ENCODE results near the gene MAS1. TPM values are rescaled to one million over a fixed set of nuclear protein-coding genes. Genes with fewer than 3 reads are reported as not detected.

The MAS1 gene
- total RNA-seq, 5 donors from 2014 or later (not counting 1 experiment from before 2014, with no cell fraction given) = not detected

- no peak overlapping the region for H3K27ac ChIP-seq (ENCODE audit: low read length)
- H3K27me3 ChIP-seq (replicated peaks in 1 of 2; ENCODE audit: control insufficient read depth in 2 of 2, extremely low read depth in 1 of 2, insufficient read depth in 2 of 2, low read length in 1 of 2) = peaks cover 0 to 17% of the 10 kb centered on the region in 2 experiments
- no peak overlapping the region for H3K27ac Mint-ChIP-seq
- H3K4me1 Mint-ChIP-seq = no peaks in the 10 kb centered on the region
- 80% methylated on average over 1 of the region's 3 CpGs for WGBS (ENCODE audit: insufficient coverage)
- H3K9me3 Mint-ChIP-seq = no peaks in the 10 kb centered on the region
- H3K4me1 ChIP-seq (ENCODE audit: control insufficient read depth in 1 of 2, extremely low read depth in 1 of 2, insufficient read depth in 2 of 2, low read length in 2 of 2) = no peaks in the 10 kb centered on the region
- CTCF ChIA-PET = no interaction called here
- no peak for ATAC-seq (replicated peaks in 1 of 4)
- POLR2A ChIA-PET = interaction anchor here in 1 of 2 donors (0.5 kb wide), 1 partner anchor 135 kb away, joined by 5 read pairs; no protein-coding TSS in a partner anchor
- no peak overlapping the region for H3K4me3 ChIP-seq (ENCODE audit: control insufficient read depth in 1 of 2, extremely low read depth in 1 of 2, low read length in 1 of 2)
- H3K27me3 Mint-ChIP-seq = peaks cover 3 to 9% of the 10 kb centered on the region in 2 donors
- no peaks in the 10 kb centered on the region for H3K36me3 Mint-ChIP-seq
- no peak for DNase-seq
- no peaks in the 10 kb centered on the region for H3K36me3 ChIP-seq (ENCODE audit: control insufficient read depth in 2 of 2, extremely low read depth in 1 of 2, insufficient read depth in 1 of 2, low read length in 1 of 2)
- H3K9me3 ChIP-seq = no peaks in the 10 kb centered on the region
- H3K4me3 Mint-ChIP-seq = no peak overlapping the region
Observed at GRCh38 chr6:159876242-159876641, 14.5 kb upstream of the MAS1 start.

GRCh38 chr6:159877256-159877808 is 13.5 kb upstream of the MAS1 start:
- H3K27ac Mint-ChIP-seq = no peak overlapping the region
- DNase-seq (no peak), ATAC-seq (replicated peaks in 1 of 4) (no peak)
- 77% methylated on average over 3 of the region's 5 CpGs for WGBS (ENCODE audit: insufficient coverage)
- peaks cover 3 to 9% of the 10 kb centered on the region in 2 donors for H3K27me3 Mint-ChIP-seq
- Histone ChIP-seq H3K36me3 (ENCODE audit: control insufficient read depth in 2 of 2, extremely low read depth in 1 of 2, insufficient read depth in 1 of 2, low read length in 1 of 2) (no peaks in the 10 kb centered on the region), H3K9me3 (no peaks in the 10 kb centered on the region), H3K27me3 (replicated peaks in 1 of 2; ENCODE audit: control insufficient read depth in 2 of 2, extremely low read depth in 1 of 2, insufficient read depth in 2 of 2, low read length in 1 of 2) (peaks cover 0 to 18% of the 10 kb centered on the region in 2 experiments), H3K27ac (ENCODE audit: low read length) (no peak overlapping the region), H3K4me3 (ENCODE audit: control insufficient read depth in 1 of 2, extremely low read depth in 1 of 2, low read length in 1 of 2) (no peak overlapping the region), H3K4me1 (ENCODE audit: control insufficient read depth in 1 of 2, extremely low read depth in 1 of 2, insufficient read depth in 2 of 2, low read length in 2 of 2) (no peaks in the 10 kb centered on the region)
- H3K4me1 Mint-ChIP-seq = no peaks in the 10 kb centered on the region
- no peaks in the 10 kb centered on the region for H3K9me3 Mint-ChIP-seq
- CTCF ChIA-PET = no interaction called here
- POLR2A ChIA-PET = no interaction called here
- H3K36me3 Mint-ChIP-seq = no peaks in the 10 kb centered on the region
- no peak overlapping the region for H3K4me3 Mint-ChIP-seq

- no peak overlapping the region for H3K27ac ChIP-seq (ENCODE audit: low read length)
- Mint-ChIP-seq H3K4me3 (no peak overlapping the region), H3K9me3 (no peaks in the 10 kb centered on the region), H3K27me3 (peaks cover 3 to 9% of the 10 kb centered on the region in 2 donors), H3K36me3 (no peaks in the 10 kb centered on the region), H3K27ac (no peak overlapping the region), H3K4me1 (no peaks in the 10 kb centered on the region)
- ATAC-seq (replicated peaks in 1 of 4) (no peak), DNase-seq (no peak)
- 79% methylated on average over 3 of the region's 8 CpGs for WGBS (ENCODE audit: insufficient coverage)
- CTCF ChIA-PET = no interaction called here
- H3K27me3 ChIP-seq (replicated peaks in 1 of 2; ENCODE audit: control insufficient read depth in 2 of 2, extremely low read depth in 1 of 2, insufficient read depth in 2 of 2, low read length in 1 of 2) = peaks cover 0 to 18% of the 10 kb centered on the region in 2 experiments
- no peak overlapping the region for H3K4me3 ChIP-seq (ENCODE audit: control insufficient read depth in 1 of 2, extremely low read depth in 1 of 2, low read length in 1 of 2)
- H3K9me3 ChIP-seq = no peaks in the 10 kb centered on the region
- POLR2A ChIA-PET = no interaction called here
- H3K36me3 ChIP-seq (ENCODE audit: control insufficient read depth in 2 of 2, extremely low read depth in 1 of 2, insufficient read depth in 1 of 2, low read length in 1 of 2) = no peaks in the 10 kb centered on the region
- no peaks in the 10 kb centered on the region for H3K4me1 ChIP-seq (ENCODE audit: control insufficient read depth in 1 of 2, extremely low read depth in 1 of 2, insufficient read depth in 2 of 2, low read length in 2 of 2)
Observed at GRCh38 chr6:159878341-159878740, 12.4 kb upstream of the MAS1 start.

GRCh38 chr6:159879856-159880255 is 10.9 kb upstream of the MAS1 start:
- Mint-ChIP-seq H3K4me1 (no peaks in the 10 kb centered on the region), H3K27ac (no peak overlapping the region), H3K9me3 (no peaks in the 10 kb centered on the region), H3K4me3 (no peak overlapping the region), H3K27me3 (peaks cover 3 to 9% of the 10 kb centered on the region in 2 donors), H3K36me3 (no peaks in the 10 kb centered on the region)
- Histone ChIP-seq H3K27me3 (replicated peaks in 1 of 2; ENCODE audit: control insufficient read depth in 2 of 2, extremely low read depth in 1 of 2, insufficient read depth in 2 of 2, low read length in 1 of 2) (peaks cover 0 to 14% of the 10 kb centered on the region in 2 experiments), H3K27ac (ENCODE audit: low read length) (no peak overlapping the region), H3K9me3 (no peaks in the 10 kb centered on the region), H3K4me1 (ENCODE audit: control insufficient read depth in 1 of 2, extremely low read depth in 1 of 2, insufficient read depth in 2 of 2, low read length in 2 of 2) (no peaks in the 10 kb centered on the region), H3K4me3 (ENCODE audit: control insufficient read depth in 1 of 2, extremely low read depth in 1 of 2, low read length in 1 of 2) (no peak overlapping the region), H3K36me3 (ENCODE audit: control insufficient read depth in 2 of 2, extremely low read depth in 1 of 2, insufficient read depth in 1 of 2, low read length in 1 of 2) (no peaks in the 10 kb centered on the region)
- ATAC-seq (replicated peaks in 1 of 4) (no peak), DNase-seq (no peak)
- ChIA-PET POLR2A (no interaction called here), CTCF (no interaction called here)
- WGBS (ENCODE audit: insufficient coverage) = 82% methylated on average over 6 of the region's 11 CpGs

GRCh38 chr6:159880412-159880975 is 10.3 kb upstream of the MAS1 start:
- H3K4me3 Mint-ChIP-seq = no peak overlapping the region
- H3K36me3 ChIP-seq (ENCODE audit: control insufficient read depth in 2 of 2, extremely low read depth in 1 of 2, insufficient read depth in 1 of 2, low read length in 1 of 2) = no peaks in the 10 kb centered on the region
- peaks cover 3 to 9% of the 10 kb centered on the region in 2 donors for H3K27me3 Mint-ChIP-seq
- no peaks in the 10 kb centered on the region for H3K4me1 Mint-ChIP-seq
- no peak overlapping the region for H3K27ac Mint-ChIP-seq
- no peak for ATAC-seq (replicated peaks in 1 of 4)
- H3K4me1 ChIP-seq (ENCODE audit: control insufficient read depth in 1 of 2, extremely low read depth in 1 of 2, insufficient read depth in 2 of 2, low read length in 2 of 2) = no peaks in the 10 kb centered on the region
- ChIA-PET CTCF (no interaction called here), POLR2A (no interaction called here)
- no peak overlapping the region for H3K4me3 ChIP-seq (ENCODE audit: control insufficient read depth in 1 of 2, extremely low read depth in 1 of 2, low read length in 1 of 2)
- peaks cover 0 to 14% of the 10 kb centered on the region in 2 experiments for H3K27me3 ChIP-seq (replicated peaks in 1 of 2; ENCODE audit: control insufficient read depth in 2 of 2, extremely low read depth in 1 of 2, insufficient read depth in 2 of 2, low read length in 1 of 2)
- WGBS (ENCODE audit: insufficient coverage) = no CpG with 5 or more reads among the region's 6 CpGs
- no peaks in the 10 kb centered on the region for H3K9me3 ChIP-seq
- no peaks in the 10 kb centered on the region for H3K9me3 Mint-ChIP-seq
- DNase-seq = no peak
- H3K36me3 Mint-ChIP-seq = no peaks in the 10 kb centered on the region
- no peak overlapping the region for H3K27ac ChIP-seq (ENCODE audit: low read length)

GRCh38 chr6:159884720-159885119 is 6.1 kb upstream of the MAS1 start:
- Mint-ChIP-seq H3K27me3 (peaks cover 8 to 34% of the 10 kb centered on the region in 2 donors), H3K9me3 (no peaks in the 10 kb centered on the region), H3K36me3 (no peaks in the 10 kb centered on the region), H3K4me1 (no peaks in the 10 kb centered on the region), H3K4me3 (no peak overlapping the region), H3K27ac (no peak overlapping the region)
- 100% methylated on average over 1 of the region's 4 CpGs for WGBS (ENCODE audit: insufficient coverage)
- Histone ChIP-seq H3K9me3 (no peaks in the 10 kb centered on the region), H3K4me1 (ENCODE audit: control insufficient read depth in 1 of 2, extremely low read depth in 1 of 2, insufficient read depth in 2 of 2, low read length in 2 of 2) (no peaks in the 10 kb centered on the region), H3K27ac (ENCODE audit: low read length) (no peak overlapping the region), H3K4me3 (ENCODE audit: control insufficient read depth in 1 of 2, extremely low read depth in 1 of 2, low read length in 1 of 2) (no peak overlapping the region), H3K27me3 (replicated peaks in 1 of 2; ENCODE audit: control insufficient read depth in 2 of 2, extremely low read depth in 1 of 2, insufficient read depth in 2 of 2, low read length in 1 of 2) (peaks cover 2 to 31% of the 10 kb centered on the region in 2 experiments), H3K36me3 (ENCODE audit: control insufficient read depth in 2 of 2, extremely low read depth in 1 of 2, insufficient read depth in 1 of 2, low read length in 1 of 2) (no peaks in the 10 kb centered on the region)
- no peak for DNase-seq
- ATAC-seq (replicated peaks in 1 of 4) = no peak
- ChIA-PET CTCF (no interaction called here), POLR2A (interaction anchor here in 1 of 2 donors (0.6 kb wide), 1 partner anchor 74 kb away, joined by 3 read pairs; no protein-coding TSS in a partner anchor)
